GM12878 (cell line): ENCODE data around the gene PLSCR4.

Source experiments
- CBX5 ChIP-seq: sonication (generic); IDR thresholded peaks from 2 replicates; pipeline ENCODE4 v1.6.1; 2016; ENCODE audit warnings: low read depth, moderate library complexity, mild to moderate bottlenecking, inconsistent platforms
- EP300 ChIP-seq, 2 experiments: fragments of 150-350 bp in 1 of 2; IDR thresholded peaks; 2 replicates each; pipeline ENCODE4 v1.6.1; 2011 to 2012; ENCODE audit warnings: low read depth in 2 of 2, low read length in 2 of 2, borderline replicate concordance in 1 of 2, improper control_type of control experiment in 1 of 2, inconsistent platforms in 1 of 2; ENCODE audit not compliant: control insufficient read depth in 1 of 2
- RCOR1 ChIP-seq: conservative IDR thresholded peaks from 2 replicates; pipeline ENCODE4 v1.6.1; 2012; ENCODE audit warnings: low read depth, low read length, improper control_type of control experiment
- WRNIP1 ChIP-seq: IDR thresholded peaks from 2 replicates; pipeline ENCODE4 v1.6.1; 2011; ENCODE audit warnings: low read depth, low read length, improper control_type of control experiment, borderline replicate concordance
- TF ChIP-seq, protein P1 (sequence below), 3 experiments: IDR thresholded peaks in 2 of 3; conservative IDR thresholded peaks in 1 of 3; 2 replicates each; pipeline ENCODE4 v1.5.1; 2011; ENCODE audit warnings: low read depth in 3 of 3, low read length in 3 of 3, mild to moderate bottlenecking in 3 of 3, control low read depth in 2 of 3, moderate library complexity in 2 of 3, inconsistent platforms in 1 of 3, mixed read lengths in 1 of 3; ENCODE audit not compliant: control insufficient read depth in 2 of 3, insufficient read depth in 1 of 3; ENCODE audit errors: extremely low read depth in 1 of 3

DNA sequence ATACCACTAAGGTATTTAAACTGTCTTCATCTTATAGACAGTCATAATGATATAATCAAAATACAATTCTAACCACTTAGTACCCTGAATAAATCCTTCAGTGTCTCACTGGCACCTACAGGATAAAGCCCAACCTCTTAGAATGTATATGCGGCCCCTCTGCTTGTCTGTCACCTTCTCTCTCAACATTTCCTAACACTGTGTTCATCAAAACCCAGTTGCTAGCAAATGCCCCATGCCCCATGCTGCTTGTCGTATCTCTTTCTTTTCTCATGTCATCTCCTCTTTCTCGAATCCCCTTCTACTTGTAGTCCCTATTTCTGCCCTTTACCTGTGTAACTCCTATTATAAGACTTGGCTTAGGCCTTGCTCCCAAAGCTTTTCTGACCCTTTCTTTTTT is 24.6 kb upstream of the PLSCR4 start:
- TF ChIP-seq WRNIP1 (no peak), CBX5 (no peak), RCOR1 (no peak), EP300 (IDR thresholded peaks at IDR 0.05; ENCODE audit: borderline replicate concordance in 1 of 2, control insufficient read depth in 1 of 2, low read depth in 2 of 2, low read length in 2 of 2) (no peak)
- TF ChIP-seq, protein P1, sequence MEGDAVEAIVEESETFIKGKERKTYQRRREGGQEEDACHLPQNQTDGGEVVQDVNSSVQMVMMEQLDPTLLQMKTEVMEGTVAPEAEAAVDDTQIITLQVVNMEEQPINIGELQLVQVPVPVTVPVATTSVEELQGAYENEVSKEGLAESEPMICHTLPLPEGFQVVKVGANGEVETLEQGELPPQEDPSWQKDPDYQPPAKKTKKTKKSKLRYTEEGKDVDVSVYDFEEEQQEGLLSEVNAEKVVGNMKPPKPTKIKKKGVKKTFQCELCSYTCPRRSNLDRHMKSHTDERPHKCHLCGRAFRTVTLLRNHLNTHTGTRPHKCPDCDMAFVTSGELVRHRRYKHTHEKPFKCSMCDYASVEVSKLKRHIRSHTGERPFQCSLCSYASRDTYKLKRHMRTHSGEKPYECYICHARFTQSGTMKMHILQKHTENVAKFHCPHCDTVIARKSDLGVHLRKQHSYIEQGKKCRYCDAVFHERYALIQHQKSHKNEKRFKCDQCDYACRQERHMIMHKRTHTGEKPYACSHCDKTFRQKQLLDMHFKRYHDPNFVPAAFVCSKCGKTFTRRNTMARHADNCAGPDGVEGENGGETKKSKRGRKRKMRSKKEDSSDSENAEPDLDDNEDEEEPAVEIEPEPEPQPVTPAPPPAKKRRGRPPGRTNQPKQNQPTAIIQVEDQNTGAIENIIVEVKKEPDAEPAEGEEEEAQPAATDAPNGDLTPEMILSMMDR (IDR thresholded peaks at IDR 0.05 in 2 of 3, conservative IDR thresholded peaks at IDR 0.05 in 1 of 3; ENCODE audit: control insufficient read depth in 2 of 3, extremely low read depth in 1 of 3, insufficient read depth in 1 of 3, low read depth in 3 of 3, low read length in 3 of 3), result no peak
